GM12891 (cell line): ENCODE results near the gene OSBPL5.
"Not testable (repeated sequence)": the region's sequence is repeated elsewhere in the genome, so short reads cannot be mapped to it uniquely, and the experiment has no call there.

ENCODE experiments used
- DNase-seq: peaks from one replicate; pipeline ENCODE4 v3.0.0; 2011; ENCODE audit warnings: low spot score; ENCODE audit not compliant: insufficient read length
- FAIRE-seq: peaks from 2 replicates; lab custom pipeline; 2011; peaks lifted over from hg19 to GRCh38; lab: Jason Lieb, UNC
- PAX5 ChIP-seq: IDR thresholded peaks from 2 replicates; pipeline ENCODE4 v1.6.1; 2011; ENCODE audit warnings: low read length, moderate library complexity, mild to moderate bottlenecking; ENCODE audit not compliant: insufficient read depth, severe bottlenecking
- POLR2A ChIP-seq: IDR thresholded peaks from 2 replicates; pipeline ENCODE4 v1.6.1; 2011; ENCODE audit warnings: low read depth, low read length, control low read depth
- POLR2AphosphoS5 ChIP-seq: IDR thresholded peaks from 2 replicates; pipeline ENCODE4 v1.6.1; 2011; ENCODE audit warnings: low read depth, low read length, control low read depth
- POU2F2 ChIP-seq: IDR thresholded peaks from 2 replicates; pipeline ENCODE4 v1.6.1; 2011; ENCODE audit warnings: low read depth, mild to moderate bottlenecking, control low read depth, low read length, moderate library complexity
- SPI1 ChIP-seq: IDR thresholded peaks from 2 replicates; pipeline ENCODE4 v1.6.1; 2011; ENCODE audit warnings: low read depth, low read length, control low read depth
- TAF1 ChIP-seq: IDR thresholded peaks from 2 replicates; pipeline ENCODE4 v1.6.1; 2011; ENCODE audit warnings: low read depth, low read length, control low read depth

Gene OSBPL5

GRCh38 chr11:3077189-3077836 lies 87.8 kb downstream of the OSBPL5 start:
- no peak for DNase-seq
- no peak for FAIRE-seq
- no peak for TF ChIP-seq PAX5
- no peak for TF ChIP-seq POLR2AphosphoS5
- no peak for TF ChIP-seq SPI1

DNA sequence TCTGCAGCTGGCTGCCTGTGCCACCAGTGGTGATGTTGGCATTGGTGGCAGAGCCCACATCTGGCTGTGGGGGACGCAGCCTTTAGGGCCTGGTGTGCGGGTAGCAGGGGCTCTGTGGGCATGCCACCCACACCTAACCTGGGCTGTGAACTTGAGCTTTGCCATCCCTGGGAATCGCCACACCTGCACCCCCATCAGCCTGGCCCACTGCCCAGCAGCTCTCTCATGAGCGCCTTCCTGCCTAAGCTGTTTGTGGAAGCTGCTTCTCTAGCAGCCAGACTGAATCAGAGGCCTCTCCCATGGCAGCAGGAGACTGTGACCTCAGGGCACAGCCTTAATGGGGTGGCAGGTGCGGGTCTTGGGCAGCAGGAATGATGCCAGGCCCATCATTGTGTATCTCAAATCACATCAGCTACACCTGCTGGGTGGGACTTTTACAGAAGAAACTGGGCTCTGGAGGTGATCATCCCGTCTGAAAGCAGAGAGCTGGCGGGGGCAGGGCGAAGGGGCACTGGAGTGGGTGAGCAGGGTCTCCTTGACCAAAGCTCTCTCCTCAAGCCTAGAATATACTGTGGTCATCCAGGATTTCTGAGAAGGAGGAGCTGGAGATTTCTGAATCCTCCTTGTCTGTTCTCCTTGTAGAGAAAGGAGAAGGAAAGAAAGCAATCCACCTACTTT lies 90.1 kb downstream of the OSBPL5 start:
- no peak for TF ChIP-seq TAF1
- no peak for TF ChIP-seq SPI1
- TF ChIP-seq POU2F2 = no peak
- TF ChIP-seq POLR2A = no peak
- TF ChIP-seq PAX5 = no peak
- no peak for TF ChIP-seq POLR2AphosphoS5
- DNase-seq (no peak), FAIRE-seq (no peak)

GRCh38 chr11:3073029-3073435 lies 92.1 kb downstream of the OSBPL5 start:
- DNase-seq (no peak), FAIRE-seq (no peak)
- TF ChIP-seq POU2F2 (no peak), POLR2AphosphoS5 (no peak), TAF1 (no peak), POLR2A (no peak), SPI1 (no peak), PAX5 (no peak)

DNA sequence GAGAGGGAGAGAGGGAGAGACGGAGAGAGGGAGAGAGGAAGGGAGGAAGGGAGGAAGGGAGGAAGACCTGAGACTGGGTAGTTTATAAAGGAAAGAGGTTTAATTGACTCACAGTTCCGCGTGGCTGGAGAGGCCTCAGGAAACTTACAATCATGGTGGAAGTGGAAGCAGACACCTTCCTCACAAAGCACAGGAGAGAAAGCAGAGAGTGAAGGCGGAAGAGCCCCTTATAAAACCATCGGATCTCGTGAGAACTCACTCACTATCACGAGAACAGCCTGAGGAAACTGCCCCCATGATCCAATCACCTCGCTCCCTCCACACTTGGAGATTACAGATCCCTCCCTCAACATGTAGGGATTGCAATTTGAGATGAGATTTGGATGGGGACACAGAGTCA lies 95.7 kb downstream of the OSBPL5 start:
- TF ChIP-seq TAF1 (no peak), SPI1 (no peak), POLR2AphosphoS5 (no peak), POLR2A (no peak), POU2F2 (no peak), PAX5 (no peak)
- no peak for FAIRE-seq
- no peak for DNase-seq

DNA sequence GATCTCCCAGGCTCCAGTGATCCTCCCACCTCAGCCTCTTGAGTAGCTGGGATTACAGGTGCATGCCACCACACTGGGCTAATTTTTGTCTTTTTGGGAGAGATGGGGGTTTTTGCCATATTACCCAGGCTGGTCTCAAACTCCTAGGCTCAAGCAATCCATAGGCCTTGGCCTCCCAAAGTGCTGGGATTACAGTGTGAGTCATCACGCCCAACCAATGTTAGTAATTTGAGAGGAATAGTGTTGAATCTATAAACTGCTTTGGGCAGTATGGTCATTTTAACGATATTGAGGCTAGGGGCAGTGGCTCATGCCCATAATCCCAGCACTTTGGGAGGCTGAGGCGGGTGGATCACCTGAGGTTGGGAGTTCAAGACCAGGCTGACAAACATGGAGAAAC lies 98.8 kb downstream of the OSBPL5 start:
- DNase-seq, FAIRE-seq: not testable (repeated sequence)

- not testable (repeated sequence) for DNase-seq, FAIRE-seq
Observed at GRCh38 chr11:3064709-3065108, 100.4 kb downstream of the OSBPL5 start.

- not testable (repeated sequence) for DNase-seq, FAIRE-seq
Observed at GRCh38 chr11:3063876-3064275, 101.2 kb downstream of the OSBPL5 start.

DNA sequence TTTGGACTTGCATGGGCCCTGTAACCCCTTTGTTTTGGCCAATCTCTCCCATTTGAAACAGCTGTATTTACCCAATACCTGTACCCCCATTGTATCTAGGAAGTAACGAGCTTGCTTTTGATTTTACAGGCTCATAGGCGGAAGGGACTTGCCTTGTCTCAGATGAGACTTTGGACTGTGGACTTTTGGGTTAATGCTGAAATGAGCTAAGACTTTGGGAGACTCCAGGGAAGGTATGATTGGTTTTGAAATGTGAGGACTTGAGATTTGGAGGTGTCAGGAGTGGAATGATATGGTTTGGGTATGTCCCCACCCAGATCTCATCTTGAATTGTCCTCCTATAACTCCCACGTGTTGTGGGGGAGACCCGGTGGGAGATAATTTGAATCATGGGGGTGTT lies 101.7 kb downstream of the OSBPL5 start:
- DNase-seq, FAIRE-seq: not testable (repeated sequence)

- no peak for FAIRE-seq
- no peak for DNase-seq
- TF ChIP-seq SPI1 (no peak), PAX5 (no peak), POU2F2 (no peak), POLR2AphosphoS5 (no peak), POLR2A (no peak), TAF1 (no peak)
Observed at GRCh38 chr11:3060436-3061025, 104.6 kb downstream of the OSBPL5 start.

DNA sequence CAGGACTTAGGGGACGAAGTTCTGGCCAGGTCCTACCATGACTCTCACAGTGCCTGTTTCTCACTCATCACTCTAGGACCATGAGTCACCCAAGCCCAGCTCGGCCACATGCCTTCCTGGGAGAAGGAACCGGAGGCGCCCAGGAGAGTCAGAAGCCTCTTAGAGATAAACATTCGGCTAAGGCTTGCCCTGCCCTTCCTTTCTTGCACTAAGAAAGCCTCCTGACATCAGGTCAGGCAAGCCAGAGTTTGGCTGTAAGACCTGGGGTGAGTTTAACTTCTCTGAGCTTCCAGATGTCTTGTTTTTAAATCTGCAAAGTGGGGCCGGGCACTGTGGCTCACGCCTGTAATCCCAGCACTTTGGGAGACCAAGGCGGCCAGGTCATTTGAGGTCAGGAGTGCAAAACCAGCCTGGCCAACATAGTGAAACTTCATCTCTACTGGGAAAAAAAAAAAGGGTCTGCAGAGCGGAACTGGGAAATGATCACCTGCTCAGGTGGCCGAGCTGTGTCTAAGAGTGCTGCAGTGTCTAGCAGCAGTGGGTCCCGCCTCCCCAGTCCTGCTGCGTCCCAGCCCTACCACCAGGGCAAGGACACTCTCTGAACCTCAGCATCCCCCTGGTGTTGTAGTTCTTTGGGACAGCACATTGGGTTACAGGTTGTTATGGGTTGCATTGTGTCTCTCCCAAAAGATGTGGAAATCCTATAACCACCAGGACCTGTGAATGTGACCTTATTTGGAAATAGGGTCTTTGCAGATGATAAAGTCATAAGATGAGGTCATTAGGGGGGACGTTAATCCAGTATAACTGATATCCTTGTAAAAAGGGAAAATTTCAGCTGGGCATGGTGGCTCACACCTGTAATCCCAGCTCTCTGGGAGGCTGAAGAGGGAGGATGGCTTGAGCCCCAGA lies 106.1 kb downstream of the OSBPL5 start:
- FAIRE-seq (no peak), DNase-seq (no peak)
- TF ChIP-seq POLR2AphosphoS5 (no peak), POU2F2 (no peak), PAX5 (no peak), SPI1 (no peak), POLR2A (no peak), TAF1 (no peak)
